Body of pancreas (tissue), 4 donors: ENCODE measurements around the gene GNPAT.

ENCODE experiments used
- CTCF ChIP-seq, 7 experiments: fragments of 450-650 bp in 4 of 7; fragments of 200-600 bp in 3 of 7; sonication (generic) in 3 of 7; IDR thresholded peaks; one replicate each; pipeline ENCODE4 v1.5.1; 2016 to 2019; ENCODE audit warnings: antibody characterized with exemption in 7 of 7
- POLR2A ChIP-seq, 3 donors: fragments of 450-650 bp; IDR thresholded peaks; one replicate each; pipeline ENCODE4 v1.6.1; 2016; ENCODE audit warnings: antibody characterized with exemption in 3 of 3, mild to moderate bottlenecking in 2 of 3

DNA sequence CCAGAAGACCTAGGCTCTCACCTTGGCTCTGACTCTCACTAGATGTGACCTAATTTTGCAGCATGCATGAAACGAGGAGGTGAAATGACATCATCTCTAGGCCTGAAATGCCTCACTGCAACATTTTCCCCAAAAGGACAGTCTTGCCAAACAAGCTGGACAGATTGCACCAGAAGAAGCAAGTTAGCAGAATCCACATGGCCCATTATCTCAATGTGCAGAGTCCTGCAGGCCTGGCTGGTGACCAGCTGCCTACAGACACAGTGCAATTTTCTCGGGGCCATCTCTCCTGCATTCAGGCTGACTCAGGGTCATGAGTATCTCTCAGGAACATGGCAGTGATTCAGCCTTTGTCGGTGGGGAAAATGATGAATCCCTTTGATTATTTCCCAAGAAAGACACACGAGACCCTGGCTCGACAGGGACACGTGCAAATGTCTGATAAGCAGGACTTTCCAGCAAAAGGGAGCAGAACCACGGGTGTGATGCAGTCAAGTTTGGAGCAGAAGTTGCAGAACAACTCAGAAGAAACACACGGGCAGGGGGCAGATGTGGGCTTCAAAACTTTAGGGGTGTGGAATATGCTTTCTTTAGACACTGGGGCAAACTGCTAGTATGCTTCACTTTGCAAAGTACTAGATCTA lies 40.5 kb upstream of the GNPAT start:
- TF ChIP-seq POLR2A (IDR thresholded peaks at IDR 0.05) = no peak
- no peak for TF ChIP-seq CTCF (IDR thresholded peaks at IDR 0.05)
